Astrocyte (in vitro differentiated cells and primary cell): ENCODE results near the gene ATXN2. TPM values are rescaled to one million over a fixed set of nuclear protein-coding genes. Genes with fewer than 3 reads are reported as not detected.

Experiments
- DNase-seq: peaks from one replicate; pipeline ENCODE4 v3.0.0-alpha.2; 2010; ENCODE audit warnings: low read depth
- FAIRE-seq: peaks from 2 replicates; lab custom pipeline; 2011; peaks lifted over from hg19 to GRCh38; lab: Jason Lieb, UNC
- H2AFZ ChIP-seq: 2 replicates; pipeline ENCODE4 v1.6.0; 2012; ENCODE audit warnings: low read depth, low read length, inconsistent platforms
- H3K27ac ChIP-seq: 2 replicates; pipeline ENCODE4 v1.5.1; 2011; ENCODE audit warnings: low read depth, low read length, inconsistent platforms
- H3K27me3 ChIP-seq: 2 replicates; pipeline ENCODE4 v1.6.0; 2011; ENCODE audit warnings: low read length, inconsistent platforms; ENCODE audit not compliant: insufficient read depth
- H3K36me3 ChIP-seq: 2 replicates; pipeline ENCODE4 v1.5.1; 2011; ENCODE audit warnings: low read length, inconsistent platforms; ENCODE audit not compliant: insufficient read depth
- H3K4me1 ChIP-seq: 2 replicates; pipeline ENCODE4 v1.5.1; 2011; ENCODE audit warnings: low read length, inconsistent platforms; ENCODE audit not compliant: insufficient read depth
- H3K4me2 ChIP-seq: 2 replicates; pipeline ENCODE4 v1.6.0; 2012; ENCODE audit warnings: low read length, inconsistent platforms
- H3K4me3 ChIP-seq: 2 replicates; pipeline ENCODE4 v1.5.1; 2011; ENCODE audit warnings: low read depth, mild to moderate bottlenecking, low read length, inconsistent platforms; ENCODE audit not compliant: insufficient read depth
- H3K79me2 ChIP-seq: 2 replicates; pipeline ENCODE4 v1.6.0; 2012; ENCODE audit warnings: mild to moderate bottlenecking, low read length, inconsistent platforms; ENCODE audit not compliant: insufficient read depth
- H3K9ac ChIP-seq: 2 replicates; pipeline ENCODE4 v1.6.0; 2012; ENCODE audit warnings: mild to moderate bottlenecking, low read length, inconsistent platforms
- H3K9me3 ChIP-seq: 2 replicates; pipeline ENCODE4 v1.5.1; 2012; ENCODE audit warnings: low read depth, mild to moderate bottlenecking, low read length, inconsistent platforms; ENCODE audit not compliant: insufficient read depth
- H4K20me1 ChIP-seq: 2 replicates; pipeline ENCODE4 v1.6.0; 2012; ENCODE audit warnings: low read length, inconsistent platforms; ENCODE audit not compliant: insufficient read depth
- H3K27ac Mint-ChIP-seq: one replicate; pipeline ENCODE4 v1.8.0; 2021; ENCODE audit warnings: mild to moderate bottlenecking, mixed read lengths; ENCODE audit not compliant: unreplicated experiment
- H3K27me3 Mint-ChIP-seq: one replicate; pipeline ENCODE4 v1.8.0; 2021; ENCODE audit warnings: low read depth, mixed read lengths; ENCODE audit not compliant: unreplicated experiment
- H3K36me3 Mint-ChIP-seq: one replicate; pipeline ENCODE4 v1.8.0; 2021; ENCODE audit warnings: low read depth, mixed read lengths; ENCODE audit not compliant: unreplicated experiment
- H3K4me1 Mint-ChIP-seq: one replicate; pipeline ENCODE4 v1.8.0; 2021; ENCODE audit warnings: low read depth, mixed read lengths; ENCODE audit not compliant: unreplicated experiment
- H3K4me3 Mint-ChIP-seq: one replicate; pipeline ENCODE4 v1.8.0; 2021; ENCODE audit warnings: mild to moderate bottlenecking, moderate library complexity, mixed read lengths; ENCODE audit not compliant: unreplicated experiment
- H3K9me3 Mint-ChIP-seq: one replicate; pipeline ENCODE4 v1.8.0; 2021; ENCODE audit warnings: mild to moderate bottlenecking, mixed read lengths; ENCODE audit not compliant: unreplicated experiment
- EZH2 ChIP-seq: IDR thresholded peaks from 2 replicates; pipeline ENCODE4 v1.6.1; 2012; ENCODE audit warnings: mild to moderate bottlenecking, low read length, inconsistent platforms; ENCODE audit not compliant: insufficient read depth
- total RNA-seq: library from RNA; stranded (reverse); gene quantifications from 2 replicates; pipeline ENCODE4 v1.2.1, GENCODE V29; 2021
- TF ChIP-seq, protein P1 (sequence below): IDR thresholded peaks from 2 replicates; pipeline ENCODE4 v1.5.1; 2011; ENCODE audit warnings: low read depth, mild to moderate bottlenecking, inconsistent platforms, low read length, moderate library complexity; ENCODE audit not compliant: insufficient read depth

ATXN2 gene
- total RNA-seq, 1 donor from 2014 or later = 58.0 TPM

DNA sequence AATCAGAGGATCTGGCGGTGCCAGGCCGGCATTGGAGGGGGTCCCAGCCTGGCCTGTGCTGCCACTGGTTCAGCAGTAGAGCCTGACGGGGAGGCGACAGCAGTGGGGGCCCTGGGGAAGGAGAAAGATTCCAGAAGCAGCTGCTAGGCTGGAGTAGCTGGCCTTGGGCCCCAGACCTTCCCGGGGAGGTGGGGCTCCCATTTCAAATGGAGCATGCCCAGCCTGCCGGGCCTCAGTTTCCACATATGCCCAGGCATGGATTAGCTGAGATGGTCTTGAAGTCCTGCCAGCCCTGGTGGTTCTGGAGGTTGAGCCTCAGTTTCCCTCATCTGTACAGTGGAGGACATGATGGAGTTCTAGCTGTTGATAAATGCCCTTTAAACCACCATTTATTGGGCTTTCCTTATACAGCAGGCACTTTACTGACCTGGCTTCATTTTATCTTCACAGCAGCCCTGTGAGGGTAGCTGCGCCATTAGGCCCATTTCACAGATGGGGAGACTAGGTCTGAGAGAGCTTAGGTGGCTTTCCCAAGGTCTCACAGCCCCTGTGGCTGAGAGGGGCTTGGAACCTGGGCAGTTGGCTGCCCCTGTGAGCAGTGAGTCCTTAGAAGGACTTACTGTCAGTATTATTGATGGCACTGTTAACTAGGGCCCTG, 171.6 kb downstream of the ATXN2 start:
- no peak overlapping the region for H3K4me3 Mint-ChIP-seq
- peaks cover 26% of the 10 kb centered on the region for H3K4me1 Mint-ChIP-seq
- Histone ChIP-seq H3K9me3 (no peaks in the 10 kb centered on the region), H3K4me2 (no peak overlapping the region), H3K27me3 (no peaks in the 10 kb centered on the region), H2AFZ (no peak overlapping the region), H3K79me2 (peaks cover 99% of the 10 kb centered on the region), H3K27ac (no peak overlapping the region), H3K36me3 (no peaks in the 10 kb centered on the region), H3K4me1 (peaks cover 47% of the 10 kb centered on the region), H3K9ac (no peak overlapping the region), H3K4me3 (no peak overlapping the region), H4K20me1 (peaks cover 83% of the 10 kb centered on the region)
- no peaks in the 10 kb centered on the region for H3K36me3 Mint-ChIP-seq
- no peak overlapping the region for H3K27ac Mint-ChIP-seq
- TF ChIP-seq EZH2 = no peak
- TF ChIP-seq, protein P1, sequence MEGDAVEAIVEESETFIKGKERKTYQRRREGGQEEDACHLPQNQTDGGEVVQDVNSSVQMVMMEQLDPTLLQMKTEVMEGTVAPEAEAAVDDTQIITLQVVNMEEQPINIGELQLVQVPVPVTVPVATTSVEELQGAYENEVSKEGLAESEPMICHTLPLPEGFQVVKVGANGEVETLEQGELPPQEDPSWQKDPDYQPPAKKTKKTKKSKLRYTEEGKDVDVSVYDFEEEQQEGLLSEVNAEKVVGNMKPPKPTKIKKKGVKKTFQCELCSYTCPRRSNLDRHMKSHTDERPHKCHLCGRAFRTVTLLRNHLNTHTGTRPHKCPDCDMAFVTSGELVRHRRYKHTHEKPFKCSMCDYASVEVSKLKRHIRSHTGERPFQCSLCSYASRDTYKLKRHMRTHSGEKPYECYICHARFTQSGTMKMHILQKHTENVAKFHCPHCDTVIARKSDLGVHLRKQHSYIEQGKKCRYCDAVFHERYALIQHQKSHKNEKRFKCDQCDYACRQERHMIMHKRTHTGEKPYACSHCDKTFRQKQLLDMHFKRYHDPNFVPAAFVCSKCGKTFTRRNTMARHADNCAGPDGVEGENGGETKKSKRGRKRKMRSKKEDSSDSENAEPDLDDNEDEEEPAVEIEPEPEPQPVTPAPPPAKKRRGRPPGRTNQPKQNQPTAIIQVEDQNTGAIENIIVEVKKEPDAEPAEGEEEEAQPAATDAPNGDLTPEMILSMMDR = no peak
- no peaks in the 10 kb centered on the region for H3K9me3 Mint-ChIP-seq
- no peak for FAIRE-seq
- no peak for DNase-seq
- no peaks in the 10 kb centered on the region for H3K27me3 Mint-ChIP-seq

DNA sequence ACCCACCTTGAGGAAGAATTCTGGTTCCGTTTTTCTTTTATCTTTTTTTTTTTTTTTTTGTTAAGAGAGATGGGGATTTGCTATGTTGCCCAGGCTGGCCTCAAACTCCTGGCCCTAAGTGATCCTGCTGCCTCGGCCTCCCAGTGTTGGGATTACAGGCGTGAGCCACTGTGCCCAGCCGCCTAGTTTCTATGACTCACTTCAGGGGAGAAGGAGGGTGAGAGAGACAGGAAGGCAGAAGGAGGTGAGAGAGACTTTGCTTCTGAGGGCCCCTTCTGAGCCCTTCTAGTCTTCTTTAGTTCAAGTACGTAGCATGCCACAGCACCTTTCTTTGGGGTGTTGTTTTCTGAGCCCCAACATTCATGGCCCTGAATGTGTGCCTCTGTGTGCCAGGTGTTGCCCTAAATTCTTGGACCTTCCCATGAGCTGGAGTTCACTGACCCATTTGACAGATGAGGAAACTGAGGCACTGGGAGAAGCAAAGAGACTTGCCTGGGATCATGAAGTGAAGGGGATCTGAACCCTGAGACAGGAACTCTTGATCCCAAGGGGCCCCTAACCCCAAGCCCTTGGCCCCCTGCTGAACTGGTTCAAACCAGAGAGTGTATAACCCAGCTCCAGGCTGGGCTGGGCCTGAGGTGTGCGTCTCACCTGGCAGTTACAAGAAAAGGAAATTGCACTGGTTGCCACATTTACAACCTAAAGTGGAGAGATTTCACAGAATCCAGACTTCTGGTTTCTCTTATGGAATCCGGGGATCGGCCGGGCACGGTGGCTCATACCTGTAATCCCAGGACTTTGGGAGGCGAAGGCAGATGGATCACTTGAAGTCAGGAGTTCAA, 172.6 kb downstream of the ATXN2 start:
- peaks cover 2% of the 10 kb centered on the region for H3K36me3 Mint-ChIP-seq
- Histone ChIP-seq H3K4me2 (no peak overlapping the region), H3K4me3 (no peak overlapping the region), H3K4me1 (peaks cover 41% of the 10 kb centered on the region), H3K79me2 (peaks cover 99% of the 10 kb centered on the region), H2AFZ (no peak overlapping the region), H3K36me3 (no peaks in the 10 kb centered on the region), H3K27ac (no peak overlapping the region), H3K9me3 (no peaks in the 10 kb centered on the region), H3K9ac (no peak overlapping the region), H3K27me3 (no peaks in the 10 kb centered on the region), H4K20me1 (peaks cover 88% of the 10 kb centered on the region)
- TF ChIP-seq, protein P1 = no peak
- no peak for TF ChIP-seq EZH2
- H3K27me3 Mint-ChIP-seq = no peaks in the 10 kb centered on the region
- DNase-seq (no peak), FAIRE-seq (no peak)
- no peak overlapping the region for H3K4me3 Mint-ChIP-seq
- peak overlapping the region; percentile 62 for H3K27ac Mint-ChIP-seq
- H3K9me3 Mint-ChIP-seq = no peaks in the 10 kb centered on the region
- peaks cover 20% of the 10 kb centered on the region for H3K4me1 Mint-ChIP-seq
